GM18502 (cell line): Measurements from ENCODE around the gene RGS19.

ENCODE experiments used
- ATAC-seq: cut with Tn5 transposase; IDR thresholded peaks from one replicate; pipeline ENCODE4 v1.9.1; 2021; ENCODE audit warnings: mild to moderate bottlenecking; ENCODE audit not compliant: unreplicated experiment, poor library complexity

The RGS19 gene

DNA sequence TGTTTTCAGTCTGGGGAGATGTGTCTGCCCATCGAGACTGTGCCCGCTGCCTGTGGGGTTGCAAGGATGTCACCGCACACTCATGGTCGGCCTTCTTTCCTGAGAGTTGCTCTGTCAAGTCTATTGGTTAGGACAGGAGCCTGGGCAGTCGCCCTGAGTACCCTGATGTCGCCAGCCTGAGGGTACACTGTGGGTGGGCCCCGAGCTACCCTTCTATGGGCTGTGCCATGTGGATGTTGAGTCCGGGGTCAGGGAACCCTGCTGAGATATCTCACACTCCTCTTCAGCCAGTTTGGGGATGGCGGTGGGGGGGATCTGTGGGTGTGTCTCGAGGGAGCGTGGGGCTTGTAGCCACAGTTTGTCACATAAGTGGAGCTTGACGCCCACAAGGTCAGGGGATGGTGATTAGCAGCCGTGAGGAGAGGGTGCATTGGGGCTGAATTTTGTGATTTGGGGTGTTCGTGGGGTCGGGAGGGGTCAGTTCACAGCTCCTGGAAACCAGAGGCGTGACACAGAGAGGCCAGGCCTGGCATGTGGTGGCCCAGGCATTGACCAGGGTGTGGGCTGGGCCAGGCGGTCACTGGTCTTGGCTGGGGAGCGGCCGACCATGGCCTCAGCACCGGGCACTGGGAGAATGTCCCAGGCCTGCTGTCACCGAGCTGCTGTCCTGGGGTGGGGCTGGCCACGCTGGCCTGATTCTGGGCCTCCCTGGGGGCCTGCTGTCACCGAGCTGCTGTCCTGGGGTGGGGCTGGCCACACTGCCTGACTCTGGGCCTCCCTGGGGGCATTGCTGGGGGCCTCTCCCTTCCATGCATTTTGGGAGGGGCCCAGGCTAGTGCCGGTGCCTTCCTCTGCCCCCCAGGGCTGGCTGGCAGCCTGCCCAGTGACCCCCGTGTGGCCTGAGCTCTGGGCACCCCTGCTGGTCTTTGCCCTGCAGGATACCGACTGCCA is 29.7 kb upstream of the RGS19 start:
- ATAC-seq: no peak

DNA sequence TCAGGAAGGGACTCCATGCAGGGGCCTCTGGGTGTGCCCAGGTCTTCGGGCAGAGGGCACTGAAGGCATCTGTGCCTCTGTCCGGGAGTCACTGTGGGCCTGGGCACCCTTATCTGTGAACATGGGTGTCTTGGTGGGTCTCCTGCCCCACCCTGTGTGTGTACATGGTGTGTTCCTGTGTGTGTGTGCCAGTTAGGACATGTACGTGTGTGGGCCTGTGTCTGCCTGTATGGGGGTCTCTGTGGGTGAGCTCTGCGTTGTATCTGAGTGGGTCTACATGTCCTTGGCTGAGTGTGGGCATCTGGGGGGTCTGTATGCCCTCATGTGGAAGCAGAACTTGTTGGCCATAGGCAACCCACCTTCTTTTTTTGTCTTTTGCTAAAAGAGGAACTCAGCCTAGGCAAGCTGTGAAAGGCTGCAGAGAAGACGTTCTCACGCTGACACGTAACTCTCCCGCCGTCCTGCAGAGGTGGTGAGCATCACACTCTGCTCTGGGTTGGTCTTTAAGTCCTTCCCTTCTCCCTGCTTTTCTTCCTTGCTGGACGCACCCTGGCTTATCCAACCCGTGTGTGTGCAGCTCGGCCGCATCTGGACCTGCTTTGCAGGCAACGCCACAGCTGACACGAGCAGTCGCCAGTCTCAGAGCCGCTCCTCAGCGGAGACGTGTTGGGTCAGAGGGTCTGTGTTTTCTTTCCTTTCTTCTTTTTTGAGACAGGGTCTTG is 28.6 kb upstream of the RGS19 start:
- ATAC-seq: no peak

DNA sequence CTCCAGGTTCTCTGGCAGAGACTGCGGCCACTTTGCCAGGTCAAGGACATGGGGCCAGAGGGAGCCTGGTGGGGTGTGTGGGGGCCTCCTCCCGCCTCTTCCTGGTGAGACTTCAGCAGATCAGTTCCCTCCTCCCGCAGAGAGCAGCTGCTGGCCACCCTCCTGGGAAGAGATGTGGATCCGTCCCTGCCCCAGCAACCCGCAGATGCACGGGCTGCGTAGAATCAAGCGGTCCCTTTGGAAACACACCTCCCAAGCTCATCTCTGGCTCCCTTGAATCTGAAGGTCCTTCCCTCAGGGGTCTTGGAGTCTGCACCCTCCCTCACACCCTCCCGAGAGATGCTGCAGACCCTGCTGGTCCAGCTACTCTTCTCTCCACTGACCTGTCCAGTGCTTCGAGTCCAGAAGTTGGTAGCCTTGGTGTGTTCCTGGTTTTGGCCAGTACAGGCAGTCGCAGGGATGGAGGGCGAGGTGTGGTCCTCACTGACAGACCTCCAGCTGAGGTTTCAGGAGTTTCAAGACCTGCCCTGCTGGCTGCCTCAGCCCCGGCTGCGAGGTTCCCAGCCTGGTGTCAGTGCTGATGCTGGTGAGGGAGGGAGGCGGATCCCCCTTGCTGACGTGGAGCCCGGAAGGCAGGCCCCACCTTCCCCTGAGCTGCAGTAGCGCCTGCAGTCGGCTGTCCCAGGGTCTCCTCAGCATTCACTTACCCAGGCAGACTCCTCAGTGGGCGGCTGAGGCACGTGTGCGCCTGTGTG is 27.8 kb upstream of the RGS19 start, which contains the start of gene NPBWR2:
NPBWR2 (minus strand) TSS at position 585 of the 755 bp plus-strand sequence. CDS start 734 bp downstream, outside the sequence.
- no peak for ATAC-seq

DNA sequence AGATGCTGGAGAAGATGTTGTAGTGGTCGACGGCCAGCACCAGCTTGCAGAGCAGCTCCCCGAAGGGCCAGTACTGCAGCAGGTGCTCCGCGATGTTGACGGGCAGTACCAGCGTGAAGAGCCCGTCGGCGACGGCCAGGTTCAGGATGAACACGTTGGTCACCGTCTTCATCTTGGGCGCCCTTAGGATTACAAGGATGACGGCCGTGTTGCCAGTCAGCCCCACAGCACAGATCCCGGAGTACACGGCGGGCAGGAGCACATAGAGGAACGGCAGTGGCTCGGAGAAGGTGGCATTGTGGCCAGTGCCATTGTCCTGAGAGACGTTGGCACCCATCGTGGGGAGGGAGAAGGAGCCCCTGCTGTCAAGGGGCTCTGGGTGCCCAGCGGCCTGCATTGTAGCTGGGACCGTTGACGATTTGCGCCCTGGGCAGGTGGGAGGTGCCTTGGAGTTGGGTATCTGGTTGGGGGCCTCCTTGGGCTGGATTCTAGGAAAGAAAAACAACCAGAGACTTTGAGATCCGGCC is 27.2 kb upstream of the RGS19 start:
- no peak for ATAC-seq

DNA sequence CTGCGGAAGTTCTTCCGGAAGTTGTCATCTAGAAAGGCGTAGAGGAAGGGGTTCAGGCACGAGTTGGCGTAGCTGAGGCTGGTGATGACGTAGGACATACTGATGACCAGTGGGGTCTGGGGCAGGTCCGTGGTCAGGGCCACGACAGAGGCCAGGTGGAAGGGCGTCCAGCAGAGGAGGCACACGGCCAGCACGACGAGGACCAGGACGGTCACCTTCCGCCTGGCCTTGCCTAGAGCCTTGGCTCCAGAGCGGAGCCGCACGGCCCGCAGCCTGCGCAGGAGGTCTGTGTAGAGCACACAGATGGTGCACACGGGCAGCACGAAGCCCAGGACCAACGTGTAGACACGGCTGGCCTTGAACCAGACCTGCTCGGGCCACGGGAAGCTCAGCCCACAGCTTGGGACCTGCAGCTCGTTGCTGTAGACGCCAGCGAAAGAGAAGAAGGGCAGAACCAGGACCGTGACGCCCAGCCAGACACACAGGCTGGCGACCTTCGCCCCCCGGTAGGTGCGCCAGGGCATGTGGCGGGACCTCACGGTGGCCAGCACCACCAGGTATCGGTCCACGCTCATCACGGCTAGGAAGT is 26.6 kb upstream of the RGS19 start:
- ATAC-seq: no peak

DNA sequence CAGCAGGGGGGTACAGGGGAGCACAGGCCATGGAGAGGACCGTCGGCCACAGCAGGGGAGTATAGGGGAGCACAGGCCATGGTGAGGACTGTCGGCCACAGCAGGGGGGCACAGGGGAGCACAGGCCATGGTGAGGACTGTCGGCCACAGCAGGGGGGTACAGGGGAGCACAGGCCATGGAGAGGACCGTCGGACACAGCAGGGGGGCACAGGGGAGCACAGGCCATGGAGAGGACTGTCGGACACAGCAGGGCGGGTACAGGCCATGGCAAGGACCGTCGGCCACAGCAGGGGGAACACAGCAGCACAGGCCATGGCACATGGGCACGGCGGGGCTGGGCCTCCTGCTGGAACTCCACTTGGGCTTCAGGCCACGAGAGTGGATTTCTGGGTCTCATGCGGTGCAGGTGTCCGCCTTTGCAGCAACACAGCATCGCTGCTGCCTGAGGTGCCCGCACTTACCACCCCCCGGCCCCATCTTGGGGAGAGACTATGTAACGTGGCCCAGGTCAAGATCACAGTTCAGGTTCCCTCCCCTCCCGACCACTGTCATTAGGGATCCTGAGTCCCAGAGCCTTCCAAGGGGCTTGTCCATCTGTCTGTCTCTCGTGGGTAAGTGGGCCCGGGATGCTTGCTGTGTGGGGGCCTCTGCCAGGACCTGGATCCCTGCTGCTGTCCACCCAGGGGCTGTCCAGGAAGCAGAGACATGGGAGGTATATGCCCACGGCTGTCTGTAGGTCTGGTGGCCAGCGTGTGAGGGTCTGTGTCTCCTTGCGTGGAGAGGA is 25.5 kb upstream of the RGS19 start:
- ATAC-seq: no peak

- no peak for ATAC-seq
These were observed 24.8 kb upstream of the RGS19 start for GRCh38 chr20:64103871-64104666.

DNA sequence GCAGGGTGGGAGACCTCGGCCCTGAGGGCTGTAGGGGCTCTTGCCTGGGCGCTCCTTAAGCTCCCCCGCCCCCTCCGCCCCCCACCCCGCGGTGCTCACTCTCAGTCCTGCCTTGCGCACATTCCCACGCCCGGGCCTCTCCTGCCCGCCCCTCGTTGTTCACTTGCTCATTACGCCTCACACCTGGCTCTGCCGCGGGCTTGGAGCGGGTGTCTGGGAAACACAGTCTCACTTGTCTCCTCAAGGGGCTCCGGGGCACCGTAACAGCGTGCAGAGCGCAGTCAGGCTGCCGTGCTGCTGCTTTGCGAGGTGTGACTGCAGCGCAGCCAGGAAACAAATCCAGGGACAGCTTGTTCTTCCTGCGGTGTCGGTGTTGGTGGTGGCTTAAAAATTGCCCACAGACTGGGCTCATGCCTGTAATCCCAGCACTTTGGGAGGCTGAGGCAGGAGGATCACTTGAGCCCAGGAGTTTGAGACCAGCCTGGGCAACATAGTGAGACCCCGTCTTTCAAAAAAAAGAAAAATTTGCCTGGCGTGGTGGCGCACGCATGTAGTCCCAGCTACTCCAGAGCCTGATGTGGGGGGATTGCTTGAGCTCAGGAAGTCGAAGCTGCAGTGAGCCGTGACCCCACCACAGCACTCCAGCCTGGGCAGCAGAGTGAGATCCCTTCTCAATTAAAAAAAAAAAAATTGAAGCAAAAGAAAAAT is 23.5 kb upstream of the RGS19 start:
- no peak for ATAC-seq

GRCh38 chr20:64101731-64102621 is 22.7 kb upstream of the RGS19 start:
- no peak for ATAC-seq

DNA sequence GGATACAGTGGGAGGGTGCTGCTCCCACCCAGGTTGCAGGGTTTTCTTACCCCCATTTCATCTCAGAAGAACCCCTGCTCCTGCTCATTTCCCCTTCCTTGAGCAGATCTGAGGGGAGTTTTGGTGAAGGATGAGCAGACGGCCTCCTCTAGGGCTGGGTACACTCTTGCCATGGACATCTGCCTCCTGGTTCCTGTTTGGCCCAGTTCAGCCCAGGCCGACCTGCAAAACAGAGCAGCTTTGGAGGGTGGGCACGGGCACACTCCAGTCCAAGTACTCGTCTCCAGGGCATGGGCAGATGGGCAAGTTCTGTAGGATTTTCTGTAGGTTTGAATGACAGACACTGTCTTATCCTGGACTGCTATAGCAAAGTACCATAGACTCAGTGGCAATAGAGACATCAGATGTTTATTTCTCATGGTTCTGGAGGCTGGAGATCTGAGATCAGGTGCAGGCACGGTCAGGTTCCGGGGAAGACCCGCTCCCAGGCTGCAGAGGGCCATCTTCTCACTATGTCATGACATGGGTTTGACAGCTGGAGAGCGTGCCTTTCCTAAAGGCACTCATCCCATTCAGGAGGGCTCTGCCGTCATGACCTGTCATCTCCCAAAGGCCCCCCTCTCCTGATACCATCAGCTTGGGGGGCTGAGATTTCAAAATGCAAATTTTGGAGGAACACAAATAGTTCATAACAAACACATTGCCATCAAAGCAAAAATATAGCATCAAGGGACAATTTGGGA is 21.8 kb upstream of the RGS19 start:
- no peak for ATAC-seq

GRCh38 chr20:64100566-64100888 is 21.2 kb upstream of the RGS19 start:
- ATAC-seq: no peak

DNA sequence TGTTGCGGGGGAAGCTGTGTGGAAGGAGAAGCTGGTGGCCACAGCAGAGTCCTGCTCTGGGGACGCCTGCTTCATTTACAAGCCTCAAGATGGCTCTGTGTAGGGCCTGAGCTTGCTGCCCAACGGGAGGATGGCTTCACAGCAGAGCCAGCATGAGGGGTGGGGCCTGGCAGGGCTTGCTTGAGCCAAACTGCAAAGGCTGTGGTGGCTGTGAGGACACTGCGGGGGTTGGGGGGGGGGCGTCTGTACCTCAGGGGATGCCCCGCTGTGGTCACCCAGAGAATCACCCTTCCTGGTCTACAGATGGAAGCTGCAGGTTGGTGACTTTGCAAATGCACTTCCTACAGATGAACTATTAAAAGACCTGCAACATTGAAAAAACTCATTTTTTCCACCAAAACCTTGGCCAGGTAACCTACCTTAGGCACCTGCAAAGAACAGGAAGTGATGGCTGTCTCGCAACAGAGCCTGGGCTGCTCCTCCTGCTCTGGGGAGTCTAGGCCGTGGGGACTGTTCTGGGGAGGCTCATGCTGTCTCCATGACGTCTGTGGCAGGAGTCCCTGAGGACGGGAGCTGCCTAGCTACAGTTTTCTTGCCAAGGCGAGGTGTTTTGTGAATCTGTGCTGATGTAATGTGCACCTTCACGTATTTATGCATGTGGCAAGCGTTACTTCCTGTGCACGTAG is 20.7 kb upstream of the RGS19 start:
- ATAC-seq: no peak

GRCh38 chr20:64099086-64099786 is 19.9 kb upstream of the RGS19 start:
- no peak for ATAC-seq

GRCh38 chr20:64098471-64099013 is 19.2 kb upstream of the RGS19 start:
- no peak for ATAC-seq

GRCh38 chr20:64096535-64096934 is 17.2 kb upstream of the RGS19 start:
- no peak for ATAC-seq
